BE2C (cell line): ENCODE measurements around the gene ZSCAN9.

Experiments used
- DNase-seq: peaks from one replicate; pipeline ENCODE4 v3.0.0-alpha.2; 2020
- H3K27me3 ChIP-seq: fragments of 250-450 bp; sonication (Bioruptor Pico); 2 replicates; pipeline ENCODE4 v1.5.1; 2020; ENCODE audit warnings: mild to moderate bottlenecking
- H3K36me3 ChIP-seq: fragments of 250-450 bp; sonication (Bioruptor Pico); 2 replicates; pipeline ENCODE4 v1.5.1; 2020; ENCODE audit warnings: mild to moderate bottlenecking
- H3K4me1 ChIP-seq: fragments of 250-450 bp; sonication (Bioruptor Pico); 2 replicates; pipeline ENCODE4 v1.5.1; 2020
- H3K4me3 ChIP-seq: 2 replicates; pipeline ENCODE4 v1.5.1; 2011; ENCODE audit warnings: low read depth, low read length
- H3K9me3 ChIP-seq: fragments of 250-450 bp; sonication (Bioruptor Pico); 2 replicates; pipeline ENCODE4 v1.5.1; 2020
- CTCF ChIP-seq: IDR thresholded peaks from 2 replicates; pipeline ENCODE4 v1.5.1; 2012; ENCODE audit warnings: mild to moderate bottlenecking, low read depth, low read length

Gene ZSCAN9

GRCh38 chr6:28282926-28283325 lies 57.9 kb downstream of the ZSCAN9 start:
- peaks cover 28% of the 10 kb centered on the region for H3K36me3 ChIP-seq
- no peak for DNase-seq
- no peaks in the 10 kb centered on the region for H3K4me1 ChIP-seq
- H3K27me3 ChIP-seq: no peaks in the 10 kb centered on the region
- peak overlapping the region; percentile 12; the same call in 1 of the 2 replicates for H3K4me3 ChIP-seq
- no peak for TF ChIP-seq CTCF
- H3K9me3 ChIP-seq: no peaks in the 10 kb centered on the region
